ENCODE measurements around the gene ARNT2. TPM values are rescaled to one million over a fixed set of nuclear protein-coding genes. Genes with fewer than 3 reads are reported as not detected.

ARNT2 gene
- polyA plus RNA-seq, 1 of the 3 experiments (the other 2 are of a cell fraction), result 17.0 TPM

DNA sequence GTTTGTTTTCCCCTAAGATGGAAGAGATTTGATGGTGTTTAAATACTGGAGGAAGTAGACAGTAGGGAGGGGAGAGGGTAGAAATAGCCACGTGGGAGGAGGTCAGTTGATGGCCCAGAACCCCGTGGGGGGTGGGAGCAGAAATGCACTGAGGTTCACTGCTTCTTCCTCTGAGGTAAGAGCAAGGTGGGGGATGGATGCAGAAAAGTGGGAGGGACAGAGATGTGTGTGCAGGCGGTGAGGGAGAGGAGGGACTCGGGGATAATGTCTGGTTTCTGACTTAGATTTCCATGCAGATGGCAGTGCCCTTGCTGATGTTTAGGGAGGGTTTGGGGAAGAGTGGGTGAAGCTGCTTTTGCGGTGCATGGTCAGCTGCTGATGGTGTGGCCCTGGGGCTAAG lies 102.9 kb downstream of the ARNT2 start:
- no peak for DNase-seq
- H3K36me3 ChIP-seq (replicated peaks in 1 of 2; ENCODE audit: control insufficient read depth in 1 of 2, insufficient read depth in 2 of 2, low read length in 1 of 2), result peaks cover 0 to 13% of the 10 kb centered on the region in 2 experiments
- 87% methylated on average over 5 of the region's 5 CpGs for WGBS (ENCODE audit: low lambda C conversion rate)
- H3K9me2 ChIP-seq, result no peaks in the 10 kb centered on the region
- H3K79me2 ChIP-seq (ENCODE audit: insufficient read depth), result no peaks in the 10 kb centered on the region
- ChIA-PET POLR2A (no interaction called here), CTCF (interaction anchor here (2.9 kb wide), 1 partner anchor 51 kb away, joined by 8 read pairs; no protein-coding TSS in a partner anchor)
- no peaks in the 10 kb centered on the region for H4K20me1 ChIP-seq (ENCODE audit: insufficient read depth)
- no peak overlapping the region for H3K9ac ChIP-seq
- H3K4me3 ChIP-seq (ENCODE audit: low read depth in 2 of 2, low read length in 1 of 2), result no peak overlapping the region
- TF ChIP-seq, protein P1, sequence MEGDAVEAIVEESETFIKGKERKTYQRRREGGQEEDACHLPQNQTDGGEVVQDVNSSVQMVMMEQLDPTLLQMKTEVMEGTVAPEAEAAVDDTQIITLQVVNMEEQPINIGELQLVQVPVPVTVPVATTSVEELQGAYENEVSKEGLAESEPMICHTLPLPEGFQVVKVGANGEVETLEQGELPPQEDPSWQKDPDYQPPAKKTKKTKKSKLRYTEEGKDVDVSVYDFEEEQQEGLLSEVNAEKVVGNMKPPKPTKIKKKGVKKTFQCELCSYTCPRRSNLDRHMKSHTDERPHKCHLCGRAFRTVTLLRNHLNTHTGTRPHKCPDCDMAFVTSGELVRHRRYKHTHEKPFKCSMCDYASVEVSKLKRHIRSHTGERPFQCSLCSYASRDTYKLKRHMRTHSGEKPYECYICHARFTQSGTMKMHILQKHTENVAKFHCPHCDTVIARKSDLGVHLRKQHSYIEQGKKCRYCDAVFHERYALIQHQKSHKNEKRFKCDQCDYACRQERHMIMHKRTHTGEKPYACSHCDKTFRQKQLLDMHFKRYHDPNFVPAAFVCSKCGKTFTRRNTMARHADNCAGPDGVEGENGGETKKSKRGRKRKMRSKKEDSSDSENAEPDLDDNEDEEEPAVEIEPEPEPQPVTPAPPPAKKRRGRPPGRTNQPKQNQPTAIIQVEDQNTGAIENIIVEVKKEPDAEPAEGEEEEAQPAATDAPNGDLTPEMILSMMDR (IDR thresholded peaks at IDR 0.05), result no peak
- TF ChIP-seq MXI1 (IDR thresholded peaks at IDR 0.05; ENCODE audit: low read depth, low read length) (no peak), NRF1 (IDR thresholded peaks at IDR 0.05; ENCODE audit: low read depth, low read length) (no peak), YY1 (IDR thresholded peaks at IDR 0.05; ENCODE audit: low read depth) (no peak), POLR2AphosphoS5 (IDR thresholded peaks at IDR 0.05; ENCODE audit: low read depth, low read length) (no peak), EP300 (IDR thresholded peaks at IDR 0.05; ENCODE audit: borderline replicate concordance in 1 of 2, low read depth in 1 of 2, low read length in 1 of 2) (no peak), MEF2A (IDR thresholded peaks at IDR 0.05; ENCODE audit: borderline replicate concordance, low read depth) (no peak), TCF12 (IDR thresholded peaks at IDR 0.05) (no peak), GABPA (IDR thresholded peaks at IDR 0.05; ENCODE audit: low read depth) (no peak), SIN3A (IDR thresholded peaks at IDR 0.05; ENCODE audit: borderline replicate concordance, low read depth, low read length) (no peak), CHD2 (IDR thresholded peaks at IDR 0.05; ENCODE audit: low read length, partially characterized antibody) (no peak), TEAD4 (IDR thresholded peaks at IDR 0.05; ENCODE audit: borderline replicate concordance, insufficient read depth) (no peak), RXRA (IDR thresholded peaks at IDR 0.05; ENCODE audit: borderline replicate concordance, low read depth) (no peak)
- TF ChIP-seq, protein P2, sequence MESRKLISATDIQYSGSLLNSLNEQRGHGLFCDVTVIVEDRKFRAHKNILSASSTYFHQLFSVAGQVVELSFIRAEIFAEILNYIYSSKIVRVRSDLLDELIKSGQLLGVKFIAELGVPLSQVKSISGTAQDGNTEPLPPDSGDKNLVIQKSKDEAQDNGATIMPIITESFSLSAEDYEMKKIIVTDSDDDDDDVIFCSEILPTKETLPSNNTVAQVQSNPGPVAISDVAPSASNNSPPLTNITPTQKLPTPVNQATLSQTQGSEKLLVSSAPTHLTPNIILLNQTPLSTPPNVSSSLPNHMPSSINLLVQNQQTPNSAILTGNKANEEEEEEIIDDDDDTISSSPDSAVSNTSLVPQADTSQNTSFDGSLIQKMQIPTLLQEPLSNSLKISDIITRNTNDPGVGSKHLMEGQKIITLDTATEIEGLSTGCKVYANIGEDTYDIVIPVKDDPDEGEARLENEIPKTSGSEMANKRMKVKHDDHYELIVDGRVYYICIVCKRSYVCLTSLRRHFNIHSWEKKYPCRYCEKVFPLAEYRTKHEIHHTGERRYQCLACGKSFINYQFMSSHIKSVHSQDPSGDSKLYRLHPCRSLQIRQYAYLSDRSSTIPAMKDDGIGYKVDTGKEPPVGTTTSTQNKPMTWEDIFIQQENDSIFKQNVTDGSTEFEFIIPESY (IDR thresholded peaks at IDR 0.05; ENCODE audit: borderline replicate concordance, low read depth), result no peak
- TF ChIP-seq, protein P3, sequence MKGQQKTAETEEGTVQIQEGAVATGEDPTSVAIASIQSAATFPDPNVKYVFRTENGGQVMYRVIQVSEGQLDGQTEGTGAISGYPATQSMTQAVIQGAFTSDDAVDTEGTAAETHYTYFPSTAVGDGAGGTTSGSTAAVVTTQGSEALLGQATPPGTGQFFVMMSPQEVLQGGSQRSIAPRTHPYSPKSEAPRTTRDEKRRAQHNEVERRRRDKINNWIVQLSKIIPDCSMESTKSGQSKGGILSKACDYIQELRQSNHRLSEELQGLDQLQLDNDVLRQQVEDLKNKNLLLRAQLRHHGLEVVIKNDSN (IDR thresholded peaks at IDR 0.05; ENCODE audit: borderline replicate concordance, low read depth), result no peak
- TF ChIP-seq, protein P4, sequence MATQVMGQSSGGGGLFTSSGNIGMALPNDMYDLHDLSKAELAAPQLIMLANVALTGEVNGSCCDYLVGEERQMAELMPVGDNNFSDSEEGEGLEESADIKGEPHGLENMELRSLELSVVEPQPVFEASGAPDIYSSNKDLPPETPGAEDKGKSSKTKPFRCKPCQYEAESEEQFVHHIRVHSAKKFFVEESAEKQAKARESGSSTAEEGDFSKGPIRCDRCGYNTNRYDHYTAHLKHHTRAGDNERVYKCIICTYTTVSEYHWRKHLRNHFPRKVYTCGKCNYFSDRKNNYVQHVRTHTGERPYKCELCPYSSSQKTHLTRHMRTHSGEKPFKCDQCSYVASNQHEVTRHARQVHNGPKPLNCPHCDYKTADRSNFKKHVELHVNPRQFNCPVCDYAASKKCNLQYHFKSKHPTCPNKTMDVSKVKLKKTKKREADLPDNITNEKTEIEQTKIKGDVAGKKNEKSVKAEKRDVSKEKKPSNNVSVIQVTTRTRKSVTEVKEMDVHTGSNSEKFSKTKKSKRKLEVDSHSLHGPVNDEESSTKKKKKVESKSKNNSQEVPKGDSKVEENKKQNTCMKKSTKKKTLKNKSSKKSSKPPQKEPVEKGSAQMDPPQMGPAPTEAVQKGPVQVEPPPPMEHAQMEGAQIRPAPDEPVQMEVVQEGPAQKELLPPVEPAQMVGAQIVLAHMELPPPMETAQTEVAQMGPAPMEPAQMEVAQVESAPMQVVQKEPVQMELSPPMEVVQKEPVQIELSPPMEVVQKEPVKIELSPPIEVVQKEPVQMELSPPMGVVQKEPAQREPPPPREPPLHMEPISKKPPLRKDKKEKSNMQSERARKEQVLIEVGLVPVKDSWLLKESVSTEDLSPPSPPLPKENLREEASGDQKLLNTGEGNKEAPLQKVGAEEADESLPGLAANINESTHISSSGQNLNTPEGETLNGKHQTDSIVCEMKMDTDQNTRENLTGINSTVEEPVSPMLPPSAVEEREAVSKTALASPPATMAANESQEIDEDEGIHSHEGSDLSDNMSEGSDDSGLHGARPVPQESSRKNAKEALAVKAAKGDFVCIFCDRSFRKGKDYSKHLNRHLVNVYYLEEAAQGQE (IDR thresholded peaks at IDR 0.05; ENCODE audit: low read depth, low read length), result no peak
- H3K9me3 ChIP-seq, result no peaks in the 10 kb centered on the region
- no peak overlapping the region for H2AFZ ChIP-seq (ENCODE audit: low read depth)
- H3K4me2 ChIP-seq, result no peak overlapping the region
- no peaks in the 10 kb centered on the region for H3F3A ChIP-seq (replicated peaks; ENCODE audit: insufficient read depth)
- H3K4me1 ChIP-seq (ENCODE audit: control insufficient read depth in 1 of 2, insufficient read depth in 2 of 2, low read depth in 1 of 2, low read length in 1 of 2), result peaks cover 0 to 10% of the 10 kb centered on the region in 2 experiments; a peak in 1 of 4 replicates
- H3K27me3 ChIP-seq (ENCODE audit: insufficient read depth), result no peaks in the 10 kb centered on the region
- peak overlapping the region in 1 of 2 experiments; percentile 25; a peak in 1 of 4 replicates for H3K27ac ChIP-seq (ENCODE audit: low read depth in 2 of 2, low read length in 1 of 2)
